SKM-1 treated with dmso at 0.1 percent for 144 hours (cell line): ENCODE results near the gene TSKS.

Source experiments
- DNase-seq: peaks from one replicate; lab custom pipeline; 2025; ENCODE audit not compliant: unreplicated experiment; lab: John Stamatoyannopoulos, UW

Gene TSKS

DNA sequence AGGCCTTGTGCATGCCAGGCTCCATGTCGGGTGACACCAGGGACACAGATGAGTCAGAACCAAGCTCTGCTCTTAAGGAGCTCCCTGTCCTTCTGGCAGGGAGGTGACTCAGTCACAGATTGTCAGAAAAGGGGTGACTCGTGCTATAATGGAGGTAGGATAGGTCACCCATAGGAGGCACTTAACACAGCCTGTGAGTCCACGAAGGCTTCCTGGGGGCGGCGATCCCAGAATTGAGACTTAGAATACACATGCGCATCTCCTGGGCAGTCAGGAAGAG, 30.4 kb upstream of the TSKS start:
- no peak for DNase-seq

DNA sequence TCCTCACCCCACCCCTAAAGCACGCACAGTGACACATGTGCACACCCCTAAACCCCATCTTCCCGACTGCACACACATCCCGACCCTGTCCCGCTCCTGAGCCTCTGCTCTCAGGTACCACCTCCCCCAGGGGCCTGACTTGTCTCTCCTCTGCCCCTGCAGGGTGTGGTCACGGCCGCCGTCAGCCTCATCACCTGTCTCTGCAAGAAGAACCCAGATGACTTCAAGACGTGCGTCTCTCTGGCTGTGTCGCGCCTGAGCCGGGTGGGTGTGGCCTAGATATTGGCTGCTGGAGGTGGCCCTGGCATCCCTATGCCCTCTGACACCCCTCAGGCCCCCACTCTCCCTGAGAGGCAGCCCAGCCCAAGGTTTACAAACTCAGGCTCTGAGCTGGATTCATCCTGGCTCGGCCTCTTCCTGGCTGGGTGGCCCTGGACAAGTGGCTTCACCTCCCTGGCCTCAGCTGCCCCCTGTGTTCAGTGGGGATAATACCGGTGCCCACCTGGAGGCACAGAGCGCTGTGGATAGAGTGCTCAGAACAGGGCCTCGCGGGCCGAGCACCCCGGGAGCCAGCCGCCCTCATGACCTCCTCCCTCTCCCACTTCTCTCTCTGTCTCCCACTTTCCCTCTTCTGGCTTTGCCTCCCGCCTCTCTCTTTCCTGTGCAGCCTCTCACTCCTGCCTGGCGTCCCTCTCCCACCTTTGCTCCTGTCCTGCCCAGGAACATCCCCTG, 29.9 kb upstream of the TSKS start:
- no peak for DNase-seq

DNA sequence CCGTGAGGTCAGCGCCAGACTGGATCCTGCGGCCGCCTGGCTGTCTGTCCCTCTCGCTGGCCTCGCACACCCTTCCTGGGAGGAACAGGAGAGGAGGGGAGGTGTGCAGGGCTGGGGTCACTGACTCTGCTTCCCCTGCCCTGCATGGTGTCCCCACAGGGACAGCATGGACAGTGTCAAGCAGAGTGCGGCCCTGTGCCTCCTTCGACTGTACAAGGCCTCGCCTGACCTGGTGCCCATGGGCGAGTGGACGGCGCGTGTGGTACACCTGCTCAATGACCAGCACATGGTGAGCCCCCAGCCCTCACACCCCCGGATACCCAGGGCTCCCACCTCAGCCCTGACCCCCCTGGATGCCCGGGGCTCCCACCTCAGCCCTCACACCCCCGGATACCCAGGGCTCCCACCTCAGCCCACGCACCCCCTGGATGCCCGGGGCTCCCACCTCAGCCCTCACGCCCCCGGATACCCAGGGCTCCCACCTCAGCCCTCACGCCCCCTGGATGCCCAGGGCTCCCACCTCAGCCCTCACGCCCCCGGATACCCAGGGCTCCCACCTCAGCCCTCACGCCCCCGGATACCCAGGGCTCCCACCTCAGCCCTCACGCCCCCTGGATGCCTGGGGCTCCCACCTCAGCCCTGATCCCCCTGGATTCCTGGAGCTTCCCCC, 28.8 kb upstream of the TSKS start:
- DNase-seq = no peak

DNA sequence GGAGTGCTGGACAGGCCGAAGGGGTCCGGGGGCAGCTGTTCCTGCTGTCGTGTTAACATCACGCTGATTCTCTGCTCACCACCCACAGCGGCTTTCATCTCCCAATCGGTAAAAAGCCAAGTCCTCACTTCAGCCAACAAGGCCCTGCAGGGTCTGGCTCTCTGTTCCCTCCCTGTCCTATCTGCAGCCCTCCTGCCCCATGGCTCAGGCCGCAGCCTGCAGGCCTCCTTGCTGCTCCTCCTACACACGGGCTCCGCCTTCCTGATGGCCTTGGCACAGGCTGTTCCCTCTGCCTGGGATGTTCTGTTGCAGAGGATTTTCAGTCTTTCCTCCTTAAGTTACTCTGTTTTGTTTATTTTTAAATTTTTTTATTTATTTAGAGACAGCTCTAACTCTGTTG, 27.8 kb upstream of the TSKS start:
- DNase-seq = no peak

DNA sequence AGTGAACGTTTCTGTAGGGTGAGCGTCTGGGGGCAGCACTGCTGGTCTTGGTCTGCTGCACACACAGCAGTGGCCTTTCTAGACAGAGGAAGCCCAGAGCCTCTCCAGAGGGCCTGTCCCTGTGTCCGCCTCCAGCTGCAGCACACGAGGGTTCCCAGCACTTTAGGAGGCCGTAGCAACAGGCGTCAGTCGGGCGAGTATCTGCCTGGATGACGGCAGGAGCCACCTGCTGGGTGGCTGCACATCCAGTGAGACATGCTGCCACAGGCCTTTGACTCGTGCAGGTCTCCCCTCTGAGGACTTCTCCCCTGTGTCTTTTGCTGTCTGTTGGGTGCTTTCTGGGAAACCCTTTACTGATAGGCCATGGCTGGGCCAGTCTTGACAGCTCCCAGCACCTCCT, 25.8 kb upstream of the TSKS start:
- DNase-seq = no peak

DNA sequence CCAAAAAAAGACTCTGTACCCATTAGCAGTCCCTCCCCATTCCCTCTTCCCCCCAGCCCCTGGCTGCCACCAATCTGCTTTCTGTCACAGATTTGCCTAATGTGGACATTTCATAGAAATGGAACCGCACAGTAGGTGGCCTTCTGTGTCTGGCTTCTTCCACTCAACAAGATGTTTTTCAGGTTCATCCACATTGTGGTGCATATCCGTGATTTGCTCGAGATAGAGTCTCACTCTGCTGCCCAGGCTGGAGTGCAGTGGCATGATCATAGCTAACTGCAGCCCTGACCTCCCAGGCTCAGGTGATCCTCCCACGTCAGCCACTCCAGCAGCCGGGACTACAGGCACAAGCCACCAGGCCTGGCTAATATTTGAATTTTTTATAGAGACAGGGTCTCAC, 24.6 kb upstream of the TSKS start:
- no peak for DNase-seq

DNA sequence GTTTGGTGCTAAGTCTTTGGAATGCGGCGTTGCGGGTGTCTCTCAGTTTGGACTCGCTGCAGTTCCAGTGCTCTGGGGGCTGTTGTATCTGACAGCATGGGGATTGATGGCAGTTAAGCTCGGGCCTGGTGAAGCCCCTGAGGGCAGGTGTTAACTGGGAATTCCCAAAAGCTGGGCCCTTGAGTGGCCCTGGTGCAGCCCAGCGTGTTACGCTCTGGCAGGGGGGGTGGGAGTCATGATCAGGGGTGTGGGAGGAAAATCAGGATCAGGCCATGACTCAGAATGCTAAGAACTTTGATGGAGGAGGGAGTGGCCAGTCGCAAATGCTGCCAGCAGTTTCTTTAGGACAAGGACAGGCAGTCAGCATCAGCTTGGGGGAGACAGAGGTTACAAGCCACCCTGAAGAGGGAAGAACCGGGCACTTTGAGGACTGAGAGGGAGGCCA, 23.3 kb upstream of the TSKS start:
- no peak for DNase-seq

DNA sequence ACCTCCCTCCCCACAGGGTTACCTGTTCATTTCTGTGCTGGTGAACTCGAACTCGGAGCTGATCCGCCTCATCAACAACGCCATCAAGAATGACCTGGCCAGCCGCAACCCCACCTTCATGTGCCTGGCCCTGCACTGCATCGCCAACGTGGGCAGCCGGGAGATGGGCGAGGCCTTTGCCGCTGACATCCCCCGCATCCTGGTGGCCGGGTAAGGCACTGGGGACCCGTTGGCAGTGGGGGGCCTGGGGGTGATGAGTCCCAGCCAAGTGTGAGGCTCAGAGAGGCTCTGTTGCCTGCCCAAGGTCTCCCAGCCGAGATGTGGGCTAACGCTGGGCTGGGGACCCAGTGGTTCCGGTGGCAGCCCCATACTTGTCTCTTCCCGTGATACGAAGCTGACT, 19.4 kb upstream of the TSKS start:
- no peak for DNase-seq

DNA sequence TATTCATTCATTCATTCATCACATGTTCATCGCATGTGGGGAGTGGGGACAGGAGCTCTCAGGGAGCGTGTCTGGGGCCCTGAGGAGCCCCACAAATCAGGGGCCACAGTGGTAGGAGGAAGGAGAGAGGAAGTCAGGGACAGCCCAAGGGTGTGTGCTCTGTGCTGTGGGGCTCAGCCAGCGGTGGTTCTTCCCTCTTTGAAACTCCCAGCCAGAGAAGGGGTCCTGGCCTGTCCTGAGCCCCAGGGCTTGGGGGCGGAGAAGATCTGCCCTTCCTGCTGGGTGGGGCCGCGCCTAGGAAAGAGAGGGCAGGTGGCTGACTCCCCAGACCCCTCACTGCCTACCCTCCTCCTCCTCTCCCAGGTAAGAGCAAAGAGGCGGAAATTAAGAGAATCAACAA, 18.3 kb upstream of the TSKS start:
- no peak for DNase-seq

DNA sequence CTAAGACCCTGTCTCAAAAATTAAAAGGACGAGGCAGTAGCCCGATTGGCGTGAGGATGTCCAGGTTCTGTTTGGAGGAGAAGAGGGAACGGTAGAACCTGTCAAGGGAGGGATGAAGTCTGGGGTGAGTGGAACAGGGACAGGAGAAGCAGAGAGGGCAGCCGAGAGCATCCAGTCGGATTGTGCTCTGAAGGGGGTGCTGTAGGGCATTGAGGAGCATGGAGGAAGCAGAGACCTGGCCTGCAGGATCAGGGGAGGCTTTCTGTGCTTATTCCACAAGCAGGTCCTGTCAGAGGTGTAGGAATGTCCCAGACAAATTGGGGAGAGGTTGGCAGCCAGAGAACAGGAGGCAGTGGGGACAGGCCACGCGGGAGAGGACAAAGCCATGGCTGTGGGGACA, 17.8 kb upstream of the TSKS start:
- no peak for DNase-seq

DNA sequence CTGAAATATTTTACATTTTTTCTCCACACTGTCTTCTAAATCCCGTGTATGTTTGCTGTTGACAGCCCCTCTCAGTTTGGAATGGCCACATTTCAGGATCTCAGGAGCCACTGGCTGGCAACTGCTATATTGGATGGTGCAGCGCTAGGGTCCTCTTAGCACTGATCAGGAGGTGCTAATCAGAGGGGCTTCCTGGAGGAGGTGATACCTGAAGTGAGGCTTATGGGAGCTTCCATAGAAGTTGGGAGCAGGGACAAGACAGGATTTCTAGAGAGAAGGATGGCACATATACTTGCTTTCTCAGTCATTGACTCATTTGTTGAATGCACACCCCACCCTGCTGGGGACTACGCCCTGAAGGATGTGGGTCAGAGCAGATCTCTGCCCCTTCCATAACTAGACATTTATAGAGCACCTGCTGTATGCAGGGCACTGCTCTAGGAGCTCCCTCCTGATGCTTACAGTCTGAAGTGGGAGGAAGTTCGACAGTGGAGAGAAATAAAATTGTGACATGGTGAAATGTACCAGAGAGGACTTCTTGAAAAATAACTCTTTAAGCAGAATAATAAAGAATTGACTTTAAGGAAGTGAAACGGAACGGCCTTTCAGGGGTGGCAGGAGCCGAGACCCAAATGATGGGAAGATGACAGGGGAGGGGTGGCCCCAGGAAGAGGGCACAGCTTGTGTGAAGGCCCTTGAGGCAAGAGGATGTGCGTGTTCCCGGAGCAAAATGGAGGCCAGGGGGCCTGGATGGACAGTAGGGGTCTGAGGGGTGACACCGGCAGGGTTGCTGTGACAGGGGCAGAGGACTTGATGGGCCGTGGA, 16.8 kb upstream of the TSKS start:
- DNase-seq = no peak

DNA sequence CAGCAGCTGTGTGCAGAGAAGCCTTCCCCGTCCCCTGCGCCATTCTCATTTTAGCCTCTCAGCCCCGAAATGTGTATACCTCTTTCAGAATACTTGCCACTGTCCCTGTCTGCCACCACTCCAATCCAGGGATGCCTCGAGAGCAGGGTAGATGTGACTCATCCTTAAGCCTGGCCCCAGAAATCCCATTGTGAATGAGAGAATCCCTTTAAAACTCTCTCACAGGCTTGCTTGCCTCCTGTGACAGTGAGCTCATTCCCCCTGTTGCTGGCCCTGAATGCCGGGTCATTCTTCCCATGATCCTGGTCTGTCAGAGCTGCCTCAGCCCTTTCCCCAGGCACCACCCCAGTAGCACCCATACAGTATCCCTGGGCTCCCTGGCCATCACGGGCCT, 13.3 kb upstream of the TSKS start:
- no peak for DNase-seq

DNA sequence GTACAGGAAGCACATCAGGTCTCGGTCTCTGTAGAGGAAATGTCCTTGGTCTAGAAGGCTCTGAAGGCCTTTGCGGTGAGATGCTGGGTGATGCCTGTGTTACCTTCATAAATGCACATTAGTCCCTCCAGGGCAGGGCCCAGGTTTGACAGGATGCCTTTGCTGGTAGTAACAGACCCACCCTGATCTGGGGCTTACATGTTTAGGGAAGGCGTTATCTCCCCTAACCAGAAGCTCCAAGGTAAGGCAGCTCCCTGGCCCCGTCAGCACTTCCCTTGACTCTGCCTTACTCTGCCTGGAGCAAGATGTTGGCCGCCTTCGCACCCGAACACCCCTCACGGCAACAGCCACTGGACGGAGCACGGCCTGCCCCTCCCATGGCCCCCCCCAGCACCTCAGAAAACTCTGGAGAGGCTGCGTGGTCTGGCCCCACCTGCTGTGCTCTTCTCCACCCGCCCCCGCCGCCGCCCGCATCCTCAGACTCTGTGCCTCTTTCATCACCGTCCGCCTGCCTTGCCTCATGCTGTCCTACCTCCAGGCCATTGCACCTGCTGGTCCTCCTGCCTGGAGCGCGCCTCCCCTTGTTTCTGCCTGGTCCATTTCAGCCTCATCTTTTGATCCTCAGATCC, 12.8 kb upstream of the TSKS start:
- no peak for DNase-seq

DNA sequence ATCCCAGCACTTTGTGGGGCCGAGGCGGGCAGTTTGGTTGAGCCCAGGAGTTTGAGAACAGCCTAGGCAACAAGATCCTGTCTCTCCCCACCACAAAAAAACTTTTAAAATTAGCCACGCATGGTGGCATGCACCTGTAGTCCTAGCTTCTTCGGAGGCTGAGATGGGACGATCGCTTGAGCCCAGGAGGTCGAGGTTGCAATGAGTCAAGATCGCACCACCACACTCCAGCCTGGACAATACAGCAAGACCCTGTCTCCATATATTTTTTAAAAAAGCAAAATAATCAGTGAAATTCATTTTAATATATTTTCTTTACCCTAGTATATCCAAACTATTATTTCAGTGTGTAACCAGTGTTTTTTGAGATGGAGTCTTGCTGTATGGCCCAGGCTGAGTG, 11.9 kb upstream of the TSKS start:
- DNase-seq = no peak

DNA sequence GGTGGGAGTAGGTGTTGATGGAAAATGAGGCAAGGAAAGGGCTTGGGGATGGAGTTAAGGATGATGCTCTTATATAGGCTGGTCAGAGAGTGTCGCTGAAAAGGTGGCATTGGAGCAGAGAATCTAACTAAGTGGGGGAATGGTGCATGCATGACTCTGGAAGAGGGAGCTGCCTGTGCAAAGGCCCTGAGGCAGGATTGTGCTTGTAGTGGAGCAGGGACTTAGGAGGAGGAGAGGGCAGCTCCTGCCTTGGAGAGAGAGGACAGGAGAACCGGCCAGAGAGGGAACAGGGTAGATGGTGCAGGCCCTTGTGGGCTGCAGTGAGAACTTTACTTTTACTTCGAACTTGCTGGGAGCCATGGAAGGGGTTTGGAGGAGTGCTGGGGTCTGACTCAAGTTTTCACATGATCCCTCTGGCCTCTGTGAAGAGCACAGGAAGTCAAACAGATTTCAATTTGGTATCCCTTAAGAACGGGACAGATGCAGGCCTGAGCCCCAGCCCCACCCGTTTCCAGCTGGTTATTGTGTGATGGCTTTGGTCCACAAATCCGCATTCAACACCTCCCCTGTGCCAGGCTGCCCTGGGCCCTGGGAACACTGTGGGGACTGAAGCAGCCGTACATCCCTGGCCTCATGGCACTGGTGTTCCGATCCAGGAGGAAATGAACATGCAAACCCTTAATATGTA, 10.7 kb upstream of the TSKS start:
- DNase-seq = no peak

DNA sequence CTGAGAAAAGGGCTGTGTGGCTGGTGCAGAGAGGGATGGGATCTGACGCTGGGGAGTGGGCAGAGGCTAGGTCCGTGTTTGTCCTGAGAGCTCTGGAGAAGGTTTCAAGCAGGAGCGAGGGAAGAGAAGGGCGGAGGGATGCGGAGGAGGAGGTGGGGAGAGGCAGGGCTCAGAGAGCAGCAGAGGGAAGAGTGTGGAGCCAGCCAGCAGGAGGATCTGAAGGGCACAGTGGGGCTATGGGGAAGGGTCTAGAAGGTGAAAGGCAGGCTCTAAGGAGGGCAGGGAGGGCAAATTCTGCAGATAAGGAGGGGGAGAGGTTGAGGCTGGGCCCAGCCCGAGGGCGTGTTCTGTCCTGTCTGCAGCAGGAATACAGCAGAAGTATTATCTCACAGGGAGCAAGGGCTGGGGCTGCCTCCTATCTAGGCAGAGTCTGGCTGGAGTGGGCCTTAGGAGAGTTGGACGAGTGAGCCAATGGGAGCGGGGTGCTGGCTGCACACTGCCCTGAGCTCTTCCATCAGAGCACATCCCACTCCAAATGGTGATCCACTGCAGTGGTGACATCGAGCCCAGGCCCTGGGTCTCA, 9.8 kb upstream of the TSKS start:
- no peak for DNase-seq

DNA sequence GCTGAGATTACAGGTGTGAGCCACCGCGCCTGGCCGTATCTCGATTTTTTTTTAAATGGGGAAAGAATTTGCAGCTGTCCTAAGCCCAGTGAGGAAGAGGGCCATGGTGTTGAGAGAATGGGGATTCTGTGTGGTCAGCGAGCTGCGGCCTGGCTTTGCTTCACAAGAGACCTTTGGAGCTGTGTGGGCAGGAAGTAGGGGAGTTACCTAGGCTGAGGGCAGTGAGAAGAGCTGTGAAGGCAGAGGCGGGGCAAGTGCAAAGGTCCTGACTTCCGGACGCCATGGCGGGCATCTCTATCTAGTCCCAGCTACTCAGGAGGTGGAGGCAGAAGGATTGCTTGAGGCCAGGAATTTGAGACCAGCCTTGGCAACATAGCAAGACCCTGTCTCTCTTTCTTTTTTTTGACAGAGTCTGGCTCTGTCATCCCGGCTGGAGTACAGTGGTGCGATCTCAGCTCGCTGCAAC, 8.6 kb upstream of the TSKS start:
- DNase-seq = no peak

DNA sequence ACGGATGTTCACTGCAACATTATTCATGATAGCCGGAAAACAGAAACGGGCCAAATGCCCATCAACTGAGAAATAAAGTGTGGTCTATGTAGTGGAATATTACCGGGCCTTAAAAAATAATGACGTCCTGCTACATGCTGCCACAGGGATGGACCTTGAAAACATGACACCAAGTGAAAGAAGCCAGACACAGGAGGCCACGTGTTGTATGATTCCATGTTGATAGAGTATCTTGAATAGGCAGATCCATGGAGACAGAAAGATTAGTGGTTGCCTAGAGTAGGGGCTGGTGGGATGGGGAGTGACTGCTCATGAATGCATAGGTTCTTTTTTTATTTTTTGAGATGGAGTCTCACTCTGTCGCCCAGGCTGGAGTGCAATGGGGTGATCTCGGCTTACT, 7.4 kb upstream of the TSKS start:
- no peak for DNase-seq

DNA sequence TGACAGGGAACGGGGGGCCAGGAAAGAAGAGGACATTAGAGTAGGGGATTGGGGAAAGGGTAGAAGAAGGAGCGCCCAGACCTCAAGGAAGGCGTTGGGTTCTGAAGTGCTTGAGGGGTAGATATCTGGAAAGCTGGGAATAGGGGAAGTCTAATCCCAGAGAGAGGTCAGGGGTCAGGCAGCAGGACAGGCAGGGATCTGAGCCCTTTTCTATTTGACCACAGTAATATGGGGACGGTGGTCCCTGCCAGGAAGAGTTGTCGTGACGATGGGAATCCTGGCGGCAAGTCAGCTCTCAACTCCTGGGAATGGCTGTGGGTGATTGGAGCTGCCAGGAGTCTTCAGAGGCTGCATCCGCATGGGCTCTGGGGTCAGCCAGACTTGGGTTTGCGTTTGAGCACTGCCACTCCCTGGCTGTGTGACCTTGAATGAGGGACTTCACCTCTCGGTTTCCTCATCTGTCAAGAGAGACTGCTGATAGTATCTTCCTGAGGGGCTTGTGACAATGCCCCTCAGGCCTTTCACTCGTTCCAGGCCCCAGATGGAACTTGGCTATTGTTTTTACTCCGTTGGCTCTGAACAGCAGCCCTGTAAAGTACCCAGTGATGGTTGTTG, 5.0 kb upstream of the TSKS start:
- DNase-seq = no peak

DNA sequence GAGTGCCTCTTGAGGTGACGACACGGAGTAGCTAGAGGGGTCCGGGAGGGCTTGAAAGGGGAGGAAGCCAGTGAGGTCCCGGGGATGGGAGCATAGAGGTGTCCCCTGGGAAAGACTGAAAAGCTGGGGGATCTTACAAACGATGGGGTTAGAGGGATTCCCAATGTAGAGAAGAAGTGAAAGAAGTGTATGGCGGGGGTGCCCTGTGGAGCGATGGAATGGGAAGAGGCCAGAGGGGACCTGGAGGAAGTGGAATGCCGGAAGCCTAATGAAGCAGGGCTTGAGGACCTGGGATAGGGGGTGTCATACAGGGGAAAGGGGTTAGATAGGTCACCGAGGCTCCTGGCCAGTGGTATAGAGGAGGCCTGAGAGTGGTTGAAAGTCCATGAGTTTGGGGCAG, 4.3 kb upstream of the TSKS start:
- no peak for DNase-seq
